Measurements from ENCODE around the gene ZFP92. TPM values are rescaled to one million over a fixed set of nuclear protein-coding genes. Genes with fewer than 3 reads are reported as not detected.

ZFP92 gene
- total and polyA plus RNA-seq, 10 of the 15 experiments (the other 5 are each of a cell fraction or from before 2014, with no cell fraction given), result 0.02 to 1.6 (median 0.09) TPM; not detected in 2

DNA sequence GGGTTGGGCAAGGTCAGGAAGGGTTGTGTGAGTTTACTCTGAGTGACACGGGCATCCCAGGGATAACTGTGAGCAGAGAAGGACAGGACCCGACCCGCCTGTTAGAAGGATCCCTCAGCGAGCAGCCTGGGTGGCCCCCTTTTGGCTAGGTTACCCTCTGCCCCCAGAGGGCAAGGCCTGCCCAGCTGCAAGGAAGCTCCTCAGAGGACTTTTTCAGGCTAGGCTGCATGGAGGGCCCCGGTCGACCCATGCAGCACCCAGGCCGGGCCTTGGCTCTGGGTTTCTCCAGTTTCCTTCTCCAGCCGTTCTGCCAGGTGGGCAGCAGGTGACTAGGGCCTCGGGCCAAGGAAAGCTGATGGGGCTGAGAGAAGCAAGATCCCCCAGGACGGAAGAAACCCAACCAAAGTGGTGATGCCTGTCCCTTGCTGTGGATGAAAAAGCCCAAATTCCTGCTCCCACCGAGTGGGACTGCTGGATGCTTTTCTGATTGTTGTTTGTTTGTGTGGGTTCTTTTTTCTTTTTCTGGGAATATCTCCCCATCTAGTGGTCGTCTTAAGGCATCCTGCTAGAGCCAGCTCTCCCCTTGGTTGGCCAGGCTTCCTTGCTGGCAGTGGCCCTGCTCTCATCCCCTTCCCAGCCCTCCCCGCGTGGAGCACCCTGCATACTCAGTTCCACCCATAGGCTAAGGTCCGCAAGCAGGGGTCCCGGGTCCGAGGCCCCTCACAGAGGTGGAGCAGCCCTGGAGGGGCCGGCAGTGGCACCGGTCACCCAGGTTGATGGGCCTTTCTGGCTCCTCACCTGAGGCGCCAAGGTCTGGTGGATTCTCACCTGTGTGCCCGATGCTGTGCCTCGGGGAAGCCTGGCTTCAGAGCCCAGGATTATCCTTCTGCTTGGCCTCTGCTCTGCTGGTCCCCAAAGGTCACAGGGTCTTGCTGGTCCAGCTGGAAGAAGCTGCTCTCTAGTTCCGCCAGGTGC is 1.8 kb downstream of the ZFP92 start:
- 59% methylated on average over 16 of the region's 23 CpGs for WGBS (ENCODE audit: insufficient coverage, insufficient replicate concordance, low lambda C conversion rate, missing lambda C conversion rate)
- BruUV-seq (replicated peaks), result no TSS peak
- RAD21 ChIA-PET (ENCODE audit: unreplicated experiment), result no interaction called here

More for the DNA sequence above, 1.8 kb downstream of the ZFP92 start:
- no peaks in the 10 kb centered on the region for H4K20me1 ChIP-seq (ENCODE audit: control insufficient read depth, insufficient read depth)
- intact Hi-C loops (cut with micrococcal nuclease; ENCODE audit: unreplicated experiment), result no loop called here
- H3K4me2 ChIP-seq (ENCODE audit: control insufficient read depth, insufficient read depth), result no peak overlapping the region
- no peak overlapping the region for H3K4me3 ChIP-seq
- no peaks in the 10 kb centered on the region; a peak in 1 of 4 replicates for H3K36me3 ChIP-seq (ENCODE audit: control insufficient read depth in 2 of 2, insufficient read depth in 2 of 2, low read length in 1 of 2)
- H3K9me3 ChIP-seq (replicated peaks; ENCODE audit: control insufficient read depth, insufficient read depth, low read length), result no peaks in the 10 kb centered on the region; the same call in 2 of the 3 replicates
- H3K9ac ChIP-seq (ENCODE audit: control insufficient read depth, insufficient read depth, low read length), result no peak overlapping the region
- ChIA-PET CTCF (interaction anchor here (0.9 kb wide), 1 partner anchor 472 kb away, joined by 3 read pairs; no protein-coding TSS in a partner anchor), SMC1A (ENCODE audit: uncharacterized antibody, unreplicated experiment) (no interaction called here), POLR2A (no interaction called here)
- no peaks in the 10 kb centered on the region for H3K27me3 ChIP-seq (replicated peaks in 1 of 2; ENCODE audit: control insufficient read depth in 2 of 2, insufficient read depth in 2 of 2, low read length in 1 of 2)
- DNase-seq (ENCODE audit: low read depth, low spot score), result no peak
- no peak overlapping the region for H2AFZ ChIP-seq (ENCODE audit: control insufficient read depth, low read depth, low read length)
- no peak for ATAC-seq
- no peak for FAIRE-seq
- in situ Hi-C loops (cut with MboI), result no loop called here
- H3K27ac ChIP-seq (ENCODE audit: control insufficient read depth, insufficient read depth), result no peak overlapping the region
- H3K4me1 ChIP-seq (ENCODE audit: control insufficient read depth, insufficient read depth, low read length), result no peaks in the 10 kb centered on the region
- TF ChIP-seq EZH2 (IDR thresholded peaks at IDR 0.05; ENCODE audit: borderline replicate concordance, control insufficient read depth, low read depth, low read length), result no peak
- TF ChIP-seq NR2F1 (conservative IDR thresholded peaks at IDR 0.05), result no peak
- TF ChIP-seq, protein P1, sequence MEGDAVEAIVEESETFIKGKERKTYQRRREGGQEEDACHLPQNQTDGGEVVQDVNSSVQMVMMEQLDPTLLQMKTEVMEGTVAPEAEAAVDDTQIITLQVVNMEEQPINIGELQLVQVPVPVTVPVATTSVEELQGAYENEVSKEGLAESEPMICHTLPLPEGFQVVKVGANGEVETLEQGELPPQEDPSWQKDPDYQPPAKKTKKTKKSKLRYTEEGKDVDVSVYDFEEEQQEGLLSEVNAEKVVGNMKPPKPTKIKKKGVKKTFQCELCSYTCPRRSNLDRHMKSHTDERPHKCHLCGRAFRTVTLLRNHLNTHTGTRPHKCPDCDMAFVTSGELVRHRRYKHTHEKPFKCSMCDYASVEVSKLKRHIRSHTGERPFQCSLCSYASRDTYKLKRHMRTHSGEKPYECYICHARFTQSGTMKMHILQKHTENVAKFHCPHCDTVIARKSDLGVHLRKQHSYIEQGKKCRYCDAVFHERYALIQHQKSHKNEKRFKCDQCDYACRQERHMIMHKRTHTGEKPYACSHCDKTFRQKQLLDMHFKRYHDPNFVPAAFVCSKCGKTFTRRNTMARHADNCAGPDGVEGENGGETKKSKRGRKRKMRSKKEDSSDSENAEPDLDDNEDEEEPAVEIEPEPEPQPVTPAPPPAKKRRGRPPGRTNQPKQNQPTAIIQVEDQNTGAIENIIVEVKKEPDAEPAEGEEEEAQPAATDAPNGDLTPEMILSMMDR (IDR thresholded peaks at IDR 0.05 in 2 of 3, conservative IDR thresholded peaks at IDR 0.05 in 1 of 3; ENCODE audit: control insufficient read depth in 2 of 3, extremely low read depth in 1 of 3, insufficient read depth in 1 of 3, low read depth in 3 of 3, low read length in 3 of 3), result peak in 1 of 3 experiments; percentile 8; a peak in 1 of 6 replicates
- TF ChIP-seq RFX5 (IDR thresholded peaks at IDR 0.05; ENCODE audit: low read depth, low read length), result no peak
- H3K79me2 ChIP-seq (ENCODE audit: control insufficient read depth, insufficient read depth, low read length), result no peaks in the 10 kb centered on the region
